Mucosa of descending colon (tissue), 3 donors: ENCODE results near the gene COL11A2. TPM values are rescaled to one million over a fixed set of nuclear protein-coding genes. Genes with fewer than 3 reads are reported as not detected.

ENCODE experiments used
- ATAC-seq: fragments of 200-7000 bp; cut with Tn5 transposase; one replicate; pipeline ENCODE4 v1.9.1; 2020; ENCODE audit warnings: mild to moderate bottlenecking, moderate library complexity
- DNase-seq, 3 donors: peaks; one replicate each; pipeline ENCODE4 v3.0.0-alpha.2; 2020
- H3K36me3 ChIP-seq: fragments of 200-600 bp; one replicate; pipeline ENCODE4 v1.8.0; 2021; ENCODE audit warnings: low read depth, mild to moderate bottlenecking
- H3K4me1 ChIP-seq: fragments of 200-600 bp; one replicate; pipeline ENCODE4 v1.8.0; 2021; ENCODE audit warnings: low read depth, mild to moderate bottlenecking
- H3K4me3 ChIP-seq: fragments of 200-600 bp; one replicate; pipeline ENCODE4 v1.8.0; 2021; ENCODE audit warnings: mild to moderate bottlenecking
- H3K9me3 ChIP-seq: fragments of 200-600 bp; one replicate; pipeline ENCODE4 v1.8.0; 2021; ENCODE audit warnings: mild to moderate bottlenecking
- CTCF ChIP-seq: fragments of 200-600 bp; IDR thresholded peaks from one replicate; pipeline ENCODE4 v1.8.0; 2022; ENCODE audit warnings: antibody characterized with exemption, mild to moderate bottlenecking
- intact Hi-C, 2 donors: fragments of 100-400 bp; cut with DNase I in 1 of 2; cut with micrococcal nuclease in 1 of 2; formaldehyde crosslinking; loops; one replicate each; pipeline versions ENCODE4 v1.11.0 to v1.11.1; 2022; cut with DNase I, micrococcal nuclease
- total RNA-seq, 3 donors: library from RNA; stranded (reverse); fragmentation: NEBNext Ultra II Directional in 2 of 3; extraction: Animal tissue kit (Norgen Biotek cat#: 25700) in 2 of 3; gene quantifications; one replicate each; pipeline versions ENCODE4 v1.2.1 to v1.2.4, GENCODE V29; 2021 to 2023
- donor health status: DM: no; HTN: no; CAD: no; lungs with moderate emphysema.
- donor health status: DM: no; HTN: no; CAD: no.
- donor health status: DM: no; HTN: yes; CAD: no.

Gene COL11A2
- total RNA-seq, 3 donors from 2014 or later = 0.27 to 1.1 (median 0.52) TPM

- Histone ChIP-seq H3K36me3 (no peaks in the 10 kb centered on the region), H3K9me3 (no peaks in the 10 kb centered on the region), H3K4me3 (no peak overlapping the region), H3K4me1 (peaks cover 10% of the 10 kb centered on the region)
- intact Hi-C loops = no loop called here
- peak in 1 of 3 donors; percentile 27 for DNase-seq
- no peak for ATAC-seq
- TF ChIP-seq CTCF = no peak
These were observed 3.1 kb downstream of the COL11A2 start for GRCh38 chr6:33189164-33189563.

- Histone ChIP-seq H3K9me3 (no peaks in the 10 kb centered on the region), H3K4me3 (no peak overlapping the region), H3K36me3 (no peaks in the 10 kb centered on the region), H3K4me1 (peaks cover 8% of the 10 kb centered on the region)
- ATAC-seq = no peak
- intact Hi-C loops = no loop called here
- no peak for TF ChIP-seq CTCF
- DNase-seq = no peak
These were observed 4.5 kb downstream of the COL11A2 start for GRCh38 chr6:33187809-33188208.

- DNase-seq = no peak
- no peak for ATAC-seq
- Histone ChIP-seq H3K36me3 (no peaks in the 10 kb centered on the region), H3K4me1 (no peaks in the 10 kb centered on the region), H3K9me3 (no peaks in the 10 kb centered on the region), H3K4me3 (no peak overlapping the region)
- no peak for TF ChIP-seq CTCF
- intact Hi-C loops = no loop called here
These were observed 6.5 kb downstream of the COL11A2 start for GRCh38 chr6:33185654-33186187.

GRCh38 chr6:33185190-33185589, 7.1 kb downstream of the COL11A2 start:
- Histone ChIP-seq H3K9me3 (no peaks in the 10 kb centered on the region), H3K4me3 (no peak overlapping the region), H3K36me3 (no peaks in the 10 kb centered on the region), H3K4me1 (no peaks in the 10 kb centered on the region)
- no peak for ATAC-seq
- DNase-seq = peak in 1 of 3 donors; percentile 42
- TF ChIP-seq CTCF = no peak
- intact Hi-C loops = no loop called here

GRCh38 chr6:33183071-33183683, 9.1 kb downstream of the COL11A2 start:
- Histone ChIP-seq H3K4me3 (no peak overlapping the region), H3K9me3 (no peaks in the 10 kb centered on the region), H3K36me3 (no peaks in the 10 kb centered on the region), H3K4me1 (no peaks in the 10 kb centered on the region)
- no peak for TF ChIP-seq CTCF
- DNase-seq (no peak), ATAC-seq (peak; percentile 25)
- intact Hi-C loops = no loop called here
